ENCODE measurements around the gene STX8.

The STX8 gene

DNA sequence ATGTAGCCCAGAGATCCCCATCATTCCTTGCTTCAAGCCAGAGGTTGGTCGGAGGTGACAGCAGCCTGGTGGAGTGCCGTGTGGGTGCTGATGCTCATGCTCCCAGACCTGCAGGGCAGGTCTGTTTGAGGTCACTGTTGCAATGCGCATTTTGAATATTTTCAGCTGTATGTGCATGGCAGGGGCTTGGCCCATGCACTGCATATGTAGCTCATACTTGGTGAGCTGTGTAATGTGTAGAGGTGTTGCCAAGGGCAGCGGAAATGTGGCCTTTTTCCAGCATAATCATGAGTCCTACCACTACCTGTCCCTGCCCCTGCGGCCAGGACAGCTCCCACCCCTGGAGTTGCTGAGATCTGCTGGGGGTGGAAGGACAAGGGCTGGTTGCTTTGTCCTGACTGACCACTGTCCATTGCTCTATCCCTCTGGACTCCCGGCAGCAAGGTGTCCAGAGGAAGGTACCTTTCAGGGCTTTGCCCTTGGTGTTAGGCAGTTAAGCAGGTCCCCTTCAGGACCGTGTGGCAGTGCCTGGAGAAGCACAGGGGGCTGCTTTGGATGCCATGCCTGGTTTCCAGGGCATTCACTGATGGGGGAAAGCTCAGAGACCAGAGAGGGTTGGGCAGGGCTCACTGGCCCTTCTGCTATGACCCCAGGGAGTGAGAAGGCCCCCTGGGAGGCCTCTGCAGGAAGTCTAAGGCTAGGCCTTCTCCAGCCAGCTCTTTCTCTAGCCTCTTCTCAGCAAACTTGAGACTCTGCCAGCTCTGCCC is 339.2 kb downstream of the STX8 start:
- no peak for DNase-seq

DNA sequence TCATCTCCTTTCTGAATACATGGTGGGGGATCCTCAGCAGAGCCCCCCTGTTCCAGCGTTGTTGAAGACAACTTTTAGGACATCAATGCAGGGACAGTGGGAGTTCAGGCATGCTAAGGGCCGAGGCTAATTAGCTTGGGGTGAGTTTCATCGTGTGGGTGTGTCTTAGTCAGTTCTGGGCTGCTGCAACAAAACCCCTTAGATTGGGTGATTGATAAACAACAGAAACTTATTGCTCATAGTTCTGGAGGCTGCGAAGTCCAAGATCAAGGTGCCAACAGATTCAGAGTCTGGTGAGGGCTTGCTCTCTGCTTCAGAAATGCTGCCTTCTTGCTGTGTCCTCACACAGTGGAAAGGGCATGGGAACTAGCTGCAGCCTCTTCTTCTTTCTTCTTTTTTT is 340.3 kb downstream of the STX8 start:
- DNase-seq = no peak

DNA sequence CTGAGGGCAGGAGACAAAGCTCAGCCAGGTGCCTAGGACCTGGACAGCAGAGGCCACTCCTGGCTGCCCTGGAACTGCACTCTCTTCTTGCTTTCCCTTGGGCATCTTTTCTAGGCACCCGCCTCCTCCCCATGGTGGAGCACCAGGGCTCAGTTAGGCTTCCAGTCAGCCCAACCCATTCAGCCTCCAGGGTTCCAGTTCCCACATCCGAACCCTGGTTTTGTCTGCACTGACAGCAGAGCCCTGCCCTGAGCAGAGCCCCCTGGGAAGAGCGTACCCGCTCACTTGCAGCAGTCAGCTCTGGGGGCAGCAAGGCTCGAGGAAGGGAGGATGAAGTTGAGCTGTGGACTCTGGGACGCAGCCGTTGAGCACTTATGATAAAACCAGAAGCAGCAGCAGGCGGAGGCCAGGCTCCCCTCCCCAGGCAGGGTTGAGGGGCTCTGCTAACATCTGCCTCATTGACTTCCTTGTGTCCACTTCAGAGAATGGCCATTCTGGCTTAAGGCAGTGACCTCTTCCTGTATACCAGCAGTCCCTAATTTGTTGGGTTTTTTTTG is 341.2 kb downstream of the STX8 start:
- DNase-seq = no peak

DNA sequence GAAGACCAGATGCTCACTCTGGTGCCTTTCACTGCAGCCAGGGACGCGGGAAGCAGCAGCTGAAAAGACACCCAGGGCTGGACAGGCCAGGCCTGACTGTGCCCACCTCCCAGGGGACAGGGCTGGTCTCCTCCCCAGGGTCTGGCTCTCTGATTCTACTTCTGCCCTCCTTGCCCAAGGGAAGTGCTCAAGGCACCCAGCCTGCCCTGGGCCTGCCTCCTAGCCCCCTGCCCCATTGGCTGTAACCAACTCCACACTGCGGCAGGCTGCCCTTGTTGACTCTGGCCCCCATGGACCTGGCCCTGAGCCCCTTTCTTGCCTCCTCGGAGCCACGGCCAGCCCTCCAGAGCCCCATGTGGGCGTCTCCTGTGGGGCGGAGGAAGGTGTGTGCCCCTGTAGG is 341.9 kb downstream of the STX8 start:
- no peak for DNase-seq

DNA sequence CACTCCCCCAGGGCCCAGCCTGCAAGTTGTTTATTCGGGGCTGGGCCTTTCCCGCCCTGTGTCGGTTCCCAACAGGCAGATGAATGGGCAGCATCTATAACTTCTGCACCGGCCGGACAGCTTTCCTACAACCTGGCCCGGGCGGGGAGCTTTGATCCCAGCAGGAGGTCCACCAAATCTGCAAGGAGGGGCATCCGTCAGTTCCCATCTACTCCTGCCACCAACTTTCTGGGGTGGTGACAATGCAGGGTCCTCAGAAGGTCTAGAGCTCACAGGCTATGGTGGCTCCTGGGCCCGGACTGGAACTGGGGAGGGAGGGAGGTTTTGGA is 342.4 kb downstream of the STX8 start:
- DNase-seq = no peak

DNA sequence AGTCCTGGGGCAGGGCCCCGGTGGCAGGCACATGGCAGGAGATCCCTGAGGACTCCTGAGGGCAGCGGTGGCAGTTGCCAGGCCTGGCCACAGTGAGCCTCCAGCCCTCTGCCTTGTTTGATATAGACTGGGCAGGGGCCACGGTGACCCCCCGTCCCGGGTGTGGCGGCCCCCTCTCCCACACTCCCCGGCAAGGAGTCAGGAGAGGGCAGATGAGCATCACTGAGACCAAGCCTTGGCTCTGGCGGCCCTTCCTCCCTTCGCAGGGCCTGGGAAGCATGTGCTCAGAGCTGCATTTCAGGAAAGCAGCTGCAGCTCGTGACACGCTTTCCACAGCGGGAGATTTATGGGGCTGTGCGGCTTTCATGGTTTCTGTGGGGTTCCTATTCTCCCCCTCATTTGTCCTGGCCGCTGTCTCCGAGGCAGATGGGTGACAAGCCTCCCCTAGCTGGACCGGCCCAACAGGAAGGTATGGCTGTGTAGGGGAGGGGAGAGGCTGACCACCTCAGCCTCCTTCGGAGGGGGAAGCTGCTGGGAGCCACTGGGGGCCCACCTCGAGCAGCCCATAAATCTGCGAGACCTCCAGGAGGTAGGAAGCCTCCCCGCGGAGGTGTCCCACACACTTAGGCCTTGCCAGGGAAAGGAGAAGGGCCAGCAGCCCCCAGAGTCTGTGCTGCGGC is 342.9 kb downstream of the STX8 start:
- no peak for DNase-seq

DNA sequence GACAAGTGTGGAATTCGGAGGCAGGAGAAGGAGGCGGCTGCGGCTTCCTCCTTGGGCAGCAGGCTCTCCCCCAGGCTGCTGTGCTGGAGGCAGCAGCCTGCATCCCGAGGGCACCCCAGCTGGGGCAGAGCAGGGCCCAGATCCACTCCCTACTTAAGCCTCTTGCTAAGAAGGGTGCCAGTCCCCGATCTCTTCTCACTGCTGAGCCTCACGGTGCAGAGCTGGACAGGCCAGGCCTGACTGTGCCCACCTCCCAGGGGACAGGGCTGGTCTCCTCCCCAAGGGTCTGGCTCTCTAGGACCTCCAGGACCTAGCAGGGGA is 343.5 kb downstream of the STX8 start:
- no peak for DNase-seq

DNA sequence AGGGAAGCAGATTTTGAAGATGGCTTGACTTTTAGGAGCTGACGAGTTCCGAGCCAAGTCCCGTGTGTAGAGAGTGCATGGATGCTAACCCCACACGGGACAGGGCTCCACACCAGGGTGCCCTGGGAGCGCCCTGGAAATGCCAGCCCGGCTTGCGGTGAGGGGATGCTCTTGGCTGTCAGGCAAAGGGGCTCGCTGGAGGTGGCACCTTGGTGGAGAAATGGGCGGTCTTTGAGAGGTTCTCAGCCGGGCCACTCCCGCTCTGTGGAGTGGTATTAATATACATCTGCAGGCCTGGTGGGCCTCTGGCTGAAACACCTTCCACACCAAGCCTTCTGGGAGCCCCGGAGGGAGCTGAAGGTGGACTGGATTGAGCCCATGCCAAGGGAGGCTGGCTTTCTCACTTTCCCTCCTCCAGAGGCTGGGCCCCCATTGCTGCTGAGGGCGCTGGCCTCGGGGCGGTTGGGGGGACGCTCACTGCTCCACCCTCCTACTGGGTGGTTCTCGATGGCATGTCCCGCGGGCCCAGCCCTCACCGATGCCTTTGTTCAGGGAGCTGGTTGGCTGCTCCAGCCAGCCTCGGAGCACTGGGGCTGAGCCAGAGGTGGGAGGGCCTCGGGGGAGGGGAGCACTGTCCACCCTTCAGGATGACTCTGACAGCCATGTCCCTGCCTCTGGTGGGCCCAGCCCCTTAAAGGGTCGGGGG is 344.0 kb downstream of the STX8 start:
- no peak for DNase-seq

DNA sequence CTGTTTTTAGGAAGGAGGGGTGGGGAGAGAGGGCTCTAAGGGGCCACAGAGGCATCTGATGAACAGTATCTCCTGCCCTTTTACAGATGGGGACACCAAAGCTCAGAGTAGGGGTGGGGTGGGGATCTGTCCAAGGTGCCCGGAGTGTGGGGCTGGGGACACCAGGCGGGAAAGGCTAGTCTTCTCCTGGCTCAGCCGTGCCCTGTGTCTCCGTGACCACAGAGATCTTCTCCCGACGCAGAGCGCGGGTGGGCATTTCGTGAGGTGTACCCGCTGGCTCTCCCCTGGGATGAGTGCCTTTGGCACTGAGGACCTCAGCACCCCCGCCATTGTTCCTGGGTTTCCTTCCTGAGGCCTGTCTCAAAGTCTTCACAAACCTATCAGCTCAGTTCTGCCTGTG is 344.8 kb downstream of the STX8 start:
- DNase-seq = no peak

DNA sequence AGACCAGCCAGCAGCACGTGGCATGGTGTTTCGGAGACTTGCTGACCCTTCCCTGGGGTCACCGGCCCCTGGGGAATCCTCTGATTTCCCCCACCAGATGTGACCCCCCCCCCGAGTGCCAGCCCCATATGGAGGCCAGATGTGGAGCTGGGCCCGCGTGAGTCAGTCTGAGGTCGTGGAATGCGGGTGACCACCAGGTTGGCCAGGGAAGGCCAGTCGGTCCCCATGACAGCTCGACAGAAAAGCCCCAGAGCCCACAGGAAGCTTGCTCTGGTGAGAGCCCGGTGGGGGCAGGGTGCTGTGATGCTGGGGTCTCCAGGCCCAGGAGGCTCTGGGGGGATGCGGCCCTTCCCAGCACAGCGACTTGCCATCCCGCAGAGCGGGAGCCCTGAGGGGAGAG is 345.3 kb downstream of the STX8 start:
- no peak for DNase-seq

DNA sequence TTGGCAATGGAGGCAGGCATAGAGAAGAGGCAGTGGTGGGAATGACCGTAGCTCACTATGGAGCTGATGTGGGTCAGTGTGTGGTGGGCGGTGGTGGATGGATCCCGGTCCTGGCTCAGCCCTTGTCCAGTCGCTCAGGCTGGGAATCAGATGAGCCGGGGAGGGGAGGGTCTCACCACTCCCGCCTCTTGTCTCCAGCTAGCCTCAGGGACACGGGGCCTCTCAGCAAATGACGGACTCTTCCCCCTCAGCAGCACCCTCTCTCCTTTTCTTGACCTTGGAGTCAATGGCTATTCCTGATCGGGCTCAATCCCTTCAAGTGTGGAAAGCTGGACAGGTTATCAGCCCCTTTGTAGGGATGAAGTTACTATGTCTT is 345.8 kb downstream of the STX8 start:
- no peak for DNase-seq

DNA sequence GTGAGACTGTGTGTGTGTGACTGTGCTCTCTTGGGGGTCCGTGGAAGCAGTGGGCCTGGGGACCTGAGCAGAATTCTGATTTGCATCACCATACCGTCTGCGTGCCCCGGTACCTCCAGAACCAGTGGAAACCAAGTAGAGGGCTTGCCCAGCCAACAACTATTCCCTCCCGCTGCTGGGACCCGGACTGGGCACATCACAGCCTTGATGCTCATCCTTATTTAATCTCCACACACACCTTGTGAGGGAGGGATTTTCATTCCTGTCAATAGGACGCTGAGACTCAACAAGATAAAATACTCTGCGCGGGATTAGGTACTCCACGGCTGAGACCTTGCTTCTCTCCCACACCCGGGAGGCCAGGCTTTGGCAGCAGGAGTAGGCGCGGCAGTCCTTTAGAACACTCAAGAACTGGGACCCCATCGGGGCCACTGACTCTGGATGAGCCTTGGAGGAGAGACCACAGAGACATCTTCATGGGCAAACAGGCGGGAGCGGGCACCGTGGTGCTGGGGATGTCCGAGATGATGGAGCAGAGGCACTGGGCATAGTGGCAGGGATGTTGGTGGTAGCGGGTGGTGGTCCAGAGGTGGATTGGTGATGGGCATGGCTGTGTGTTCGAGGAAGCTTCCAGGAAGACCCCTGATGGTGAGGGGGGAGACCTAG is 346.3 kb downstream of the STX8 start:
- no peak for DNase-seq

DNA sequence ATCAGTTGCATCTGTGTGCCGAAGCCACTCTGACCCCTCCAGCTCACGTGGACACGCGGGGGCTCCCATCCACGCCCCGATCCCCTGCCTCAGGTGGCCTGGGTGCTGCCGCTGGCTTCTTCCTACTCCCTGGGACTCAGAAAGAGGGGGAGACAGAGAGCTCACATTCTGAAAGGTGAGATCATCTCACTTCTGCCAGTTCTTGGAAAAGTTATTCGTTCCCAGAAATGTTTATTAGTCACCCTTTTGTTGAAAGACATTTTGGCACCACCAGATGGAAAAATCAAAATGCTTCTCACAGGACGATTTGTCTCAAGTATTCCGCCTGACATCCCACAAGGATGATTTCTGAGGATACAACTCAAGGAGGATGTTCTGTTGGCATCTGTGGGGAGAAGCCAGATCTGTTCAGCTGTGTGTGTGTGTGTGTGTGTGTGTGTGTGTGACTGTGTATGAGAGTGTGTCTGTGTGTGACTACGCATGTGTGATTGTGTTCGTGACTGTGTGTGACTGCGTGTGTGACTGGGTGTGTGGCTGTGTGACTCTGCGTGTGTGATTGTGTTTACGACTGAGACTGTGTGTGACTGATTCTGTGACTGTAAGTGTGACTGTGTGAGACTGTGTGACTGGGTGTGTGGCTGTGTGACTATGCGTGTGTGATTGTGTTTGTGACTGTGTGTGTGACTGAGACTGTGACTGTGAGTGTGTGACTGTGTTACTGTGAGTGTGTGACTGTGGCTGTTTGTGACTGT is 347.0 kb downstream of the STX8 start:
- DNase-seq = no peak

DNA sequence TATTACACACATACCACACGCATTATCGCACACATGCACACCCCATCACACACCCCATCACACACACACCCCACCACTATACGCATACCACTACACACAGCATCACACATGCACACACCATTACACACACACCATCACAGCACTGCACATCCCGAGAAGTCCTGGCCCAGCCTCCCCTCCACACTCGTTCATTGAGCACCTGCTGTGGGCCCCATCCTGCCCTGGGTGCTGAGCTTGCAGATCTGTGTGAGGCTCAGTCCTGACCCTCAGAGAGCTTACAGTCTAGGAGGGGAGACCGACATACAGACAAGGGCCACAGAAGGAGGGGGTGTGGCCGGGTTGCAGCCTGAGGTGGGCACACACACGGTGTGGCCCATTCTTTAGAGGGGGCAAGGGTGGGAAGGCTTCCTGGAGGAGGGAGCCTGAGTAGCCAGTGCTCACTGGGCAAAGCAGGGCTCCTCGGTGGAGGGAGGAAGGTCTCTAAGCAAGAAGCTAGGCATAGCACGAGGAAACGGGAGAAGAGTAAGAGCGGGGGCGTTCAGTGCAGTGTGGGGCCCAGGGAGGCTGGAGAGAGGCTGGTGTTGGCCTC is 347.7 kb downstream of the STX8 start:
- no peak for DNase-seq

DNA sequence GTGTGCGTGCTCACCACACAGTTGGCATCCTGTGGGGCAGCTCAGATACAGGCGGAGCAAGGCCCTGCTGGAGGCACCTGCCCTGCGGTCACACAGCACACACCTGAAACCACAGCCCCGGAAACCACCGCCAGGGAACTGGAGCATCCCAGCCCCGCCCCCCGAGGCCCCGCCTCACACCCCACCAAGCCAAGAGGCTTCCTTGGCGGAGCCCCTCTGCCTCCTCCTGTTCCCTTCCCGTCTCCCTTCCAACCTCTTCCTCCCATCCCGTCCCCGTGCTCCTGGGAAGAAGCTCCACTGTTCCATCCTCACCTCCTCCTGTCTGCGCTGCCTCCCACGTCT is 348.9 kb downstream of the STX8 start:
- DNase-seq = no peak

DNA sequence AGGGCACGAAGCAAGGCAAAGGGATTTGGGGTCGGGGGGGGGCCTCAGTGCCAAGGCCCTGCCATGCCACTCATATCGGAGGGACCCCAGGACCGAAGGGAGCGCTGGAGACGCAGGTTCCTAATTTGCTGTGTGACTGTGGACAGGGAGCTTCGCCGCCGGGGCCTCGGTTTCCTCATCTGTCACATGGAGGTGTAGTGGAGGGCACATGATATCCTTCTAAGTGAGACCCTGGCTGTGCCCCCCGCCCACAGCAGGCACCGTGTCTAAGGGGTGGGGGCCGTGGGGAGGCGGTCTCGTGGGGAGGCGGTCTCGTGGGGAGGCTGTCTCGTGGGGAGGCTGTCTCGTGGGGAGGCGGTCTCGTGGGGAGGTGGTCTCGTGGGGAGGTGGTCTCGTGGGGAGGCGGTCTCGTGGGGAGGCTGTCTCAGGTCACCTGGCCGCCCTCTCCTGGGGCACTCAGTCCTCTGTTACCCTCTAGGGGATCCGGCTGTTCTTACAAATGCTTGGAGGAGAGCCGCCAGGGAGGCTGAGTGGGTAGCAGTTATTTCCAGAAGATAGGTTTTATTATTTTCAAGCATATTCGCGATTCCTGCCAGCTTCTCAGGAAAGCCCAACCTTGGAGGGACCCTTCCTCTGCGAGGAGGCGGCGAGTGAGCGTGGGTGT is 349.4 kb downstream of the STX8 start:
- no peak for DNase-seq

DNA sequence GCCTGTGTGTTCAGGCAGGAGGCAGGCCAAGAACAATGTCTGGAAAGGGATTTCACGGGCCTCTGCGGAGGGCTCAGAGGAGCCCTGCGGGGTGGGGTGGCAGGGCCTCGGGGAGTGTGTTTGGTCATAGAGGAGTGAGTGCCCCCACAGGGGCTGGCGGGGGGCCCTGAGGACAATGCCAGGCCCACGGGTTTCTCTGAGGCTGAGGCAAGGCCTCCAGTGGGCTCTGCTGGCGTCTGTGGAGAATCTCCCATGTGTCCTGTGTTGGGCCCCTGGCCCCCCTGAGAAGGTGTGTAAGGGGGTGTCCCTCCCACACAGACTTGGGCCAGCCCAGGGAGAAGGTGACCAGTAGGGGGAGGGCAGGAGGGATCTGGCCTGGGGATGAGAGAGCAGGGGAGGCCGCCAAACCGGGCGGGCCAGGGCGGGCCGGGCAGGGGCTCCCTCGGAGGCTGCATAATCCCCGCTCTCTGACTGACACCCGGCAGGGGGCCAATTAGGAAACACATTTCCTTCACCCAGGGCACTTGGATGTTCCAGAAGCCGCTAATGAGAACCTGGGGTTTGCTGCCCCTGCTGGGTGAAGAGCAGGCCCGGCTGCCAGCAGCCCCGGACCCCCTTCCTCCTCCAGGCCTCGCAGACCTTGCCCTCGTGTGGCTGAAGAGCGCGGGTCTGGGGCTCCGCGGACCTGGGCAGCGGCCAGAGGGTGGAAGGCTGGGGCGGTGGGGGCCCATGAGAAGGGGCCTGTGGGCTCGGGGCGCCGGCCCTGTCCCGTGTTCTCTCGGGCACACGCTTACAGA is 350.1 kb downstream of the STX8 start:
- no peak for DNase-seq

DNA sequence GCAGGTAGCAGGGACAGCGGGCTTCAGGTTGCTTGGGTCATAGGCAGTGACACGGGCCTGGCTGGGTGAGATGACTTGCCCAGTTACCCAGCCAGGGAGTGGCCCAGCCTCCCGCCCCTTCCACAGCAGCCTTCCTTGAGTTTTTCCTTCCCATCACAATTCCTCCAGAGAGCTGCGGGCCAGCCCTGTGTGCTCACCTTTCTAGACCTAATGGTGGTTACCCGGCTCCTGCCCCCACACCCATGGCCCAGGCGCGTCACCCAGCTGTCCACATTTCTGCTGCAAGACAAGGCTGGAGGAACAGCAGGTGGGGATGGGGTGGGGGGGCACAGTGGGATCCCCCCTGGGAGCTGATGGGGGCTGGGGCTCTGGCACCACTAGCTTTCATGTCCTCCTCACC is 351.1 kb downstream of the STX8 start:
- DNase-seq = no peak

DNA sequence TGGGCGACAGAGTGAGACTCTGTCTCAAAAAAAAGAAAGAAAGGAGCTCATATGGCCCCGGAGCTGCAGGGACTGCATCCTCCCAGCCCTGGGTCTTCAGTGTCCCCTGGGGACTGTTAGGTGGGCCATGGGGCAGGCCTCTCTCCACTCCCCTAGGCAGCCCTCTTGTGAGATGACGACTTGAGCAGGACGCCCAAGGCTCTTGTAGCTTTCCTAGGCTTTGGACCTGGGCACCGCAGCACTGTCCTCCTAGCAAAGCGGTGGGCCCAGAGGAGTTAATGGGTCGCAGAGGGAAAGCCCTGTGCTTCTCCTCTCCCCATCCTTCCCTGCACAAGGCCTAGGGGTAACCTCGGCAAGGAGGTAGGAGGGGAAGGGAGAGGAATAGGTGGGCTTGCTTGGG is 352.1 kb downstream of the STX8 start:
- DNase-seq = no peak

DNA sequence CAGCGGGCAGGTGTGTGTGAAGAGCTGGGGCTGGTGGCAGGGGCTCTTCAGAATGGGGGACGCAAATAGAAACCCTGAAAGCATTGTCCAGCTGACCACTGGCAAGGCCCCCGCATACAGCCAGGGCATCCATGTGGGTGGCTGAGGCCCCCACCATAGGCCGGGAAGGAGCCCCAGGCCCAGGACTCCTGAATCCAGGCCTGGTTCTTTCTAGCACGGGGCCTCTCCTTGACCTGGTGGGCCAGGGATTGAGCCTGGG is 353.8 kb downstream of the STX8 start:
- no peak for DNase-seq

DNA sequence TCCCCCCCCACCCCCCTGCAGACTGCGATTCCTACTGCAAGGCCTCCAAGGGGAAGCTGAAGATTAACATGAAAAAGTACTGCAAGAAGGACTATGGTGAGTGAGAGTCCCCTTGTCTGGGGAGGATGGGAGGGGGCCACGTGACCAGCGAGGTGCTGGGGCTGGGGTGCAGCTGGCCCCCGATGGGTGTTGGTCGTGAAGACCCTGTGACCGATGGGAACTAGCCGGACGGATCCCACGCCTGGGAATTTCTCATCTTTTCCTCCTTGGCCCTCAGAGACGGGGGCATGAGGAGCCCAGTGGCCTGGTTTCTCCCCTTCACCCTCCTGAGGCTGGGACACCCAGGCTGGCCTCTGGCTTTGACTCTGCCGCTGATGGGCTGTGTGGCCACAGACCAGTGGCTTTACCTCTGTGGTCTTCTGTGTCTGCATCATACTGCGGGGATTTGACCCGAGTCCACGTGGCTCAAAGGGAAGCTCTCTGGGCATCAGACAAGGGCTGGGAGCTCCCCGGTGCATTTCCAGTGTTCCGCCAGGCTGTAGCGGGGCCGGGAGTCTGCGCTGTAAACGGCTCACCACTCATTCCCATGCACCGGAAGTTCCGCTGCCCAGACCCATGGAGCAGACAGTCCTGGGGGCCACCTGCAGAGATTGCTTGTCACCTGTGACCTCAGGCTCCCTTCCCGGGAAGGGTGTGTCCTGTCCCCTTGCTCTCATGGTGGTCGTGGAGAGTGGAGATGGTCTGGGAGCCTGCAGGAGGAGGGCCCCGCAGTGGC is 354.3 kb downstream of the STX8 start:
- no peak for DNase-seq
